GM18867 (cell line): Measurements from ENCODE around the gene PHKB.

ENCODE experiments used
- ATAC-seq: cut with Tn5 transposase; IDR thresholded peaks from one replicate; pipeline ENCODE4 v1.9.1; 2021; ENCODE audit warnings: mild to moderate bottlenecking, moderate library complexity; ENCODE audit not compliant: unreplicated experiment

PHKB gene

DNA sequence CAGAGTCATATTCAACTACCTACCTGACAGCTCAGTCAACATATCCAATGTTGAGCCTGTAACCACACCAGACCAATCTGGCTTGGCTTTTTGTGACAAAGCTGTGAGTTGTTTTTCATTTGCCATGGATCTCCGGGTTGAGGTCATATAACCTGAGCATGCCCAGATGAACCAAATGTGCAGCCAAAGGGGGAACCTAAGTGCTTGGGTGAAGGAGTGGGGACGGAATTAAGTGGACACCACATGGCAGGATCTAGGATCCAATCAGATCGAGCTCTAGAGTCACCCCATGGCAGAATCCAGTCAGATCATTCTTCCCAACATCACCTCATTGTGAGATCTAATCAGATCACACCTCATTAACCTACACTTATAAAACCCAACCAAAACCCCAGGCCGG is 258.6 kb downstream of the PHKB start:
- no peak for ATAC-seq

- ATAC-seq, result no peak
These were observed 260.0 kb downstream of the PHKB start for GRCh38 chr16:47721006-47721637.

- ATAC-seq, result no peak
These were observed 260.9 kb downstream of the PHKB start for GRCh38 chr16:47722046-47722445.

GRCh38 chr16:47724115-47724785 is 263.1 kb downstream of the PHKB start:
- no peak for ATAC-seq

- no peak for ATAC-seq
These were observed 264.1 kb downstream of the PHKB start for GRCh38 chr16:47725188-47725695.

- ATAC-seq, result no peak
These were observed 265.0 kb downstream of the PHKB start for GRCh38 chr16:47726031-47726675.

DNA sequence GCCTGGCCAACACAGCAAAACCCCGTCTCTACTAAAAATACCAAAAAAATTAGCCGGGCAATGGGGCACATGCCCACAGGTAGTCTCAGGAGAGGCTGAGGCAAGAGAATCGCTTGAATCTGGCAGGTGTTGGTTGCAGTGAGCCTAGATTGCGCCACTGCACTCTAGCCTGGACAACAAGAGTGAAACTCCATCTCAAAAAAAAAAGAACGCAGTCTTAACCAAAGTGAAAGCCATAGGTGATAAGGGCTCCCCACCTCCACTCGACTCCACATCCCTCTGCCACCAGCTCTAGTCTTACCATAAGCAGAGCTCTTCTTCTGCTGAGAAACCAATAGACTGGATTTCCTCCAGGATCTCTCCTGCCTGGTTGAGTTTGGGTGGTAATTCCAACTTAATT is 266.0 kb downstream of the PHKB start:
- ATAC-seq, result no peak

GRCh38 chr16:47728205-47728604 is 267.1 kb downstream of the PHKB start:
- no peak for ATAC-seq

GRCh38 chr16:47729701-47730100 is 268.6 kb downstream of the PHKB start:
- ATAC-seq, result no peak

- ATAC-seq, result no peak
These were observed 270.1 kb downstream of the PHKB start for GRCh38 chr16:47731252-47731651.

GRCh38 chr16:47732122-47732521 is 271.0 kb downstream of the PHKB start:
- ATAC-seq, result no peak

DNA sequence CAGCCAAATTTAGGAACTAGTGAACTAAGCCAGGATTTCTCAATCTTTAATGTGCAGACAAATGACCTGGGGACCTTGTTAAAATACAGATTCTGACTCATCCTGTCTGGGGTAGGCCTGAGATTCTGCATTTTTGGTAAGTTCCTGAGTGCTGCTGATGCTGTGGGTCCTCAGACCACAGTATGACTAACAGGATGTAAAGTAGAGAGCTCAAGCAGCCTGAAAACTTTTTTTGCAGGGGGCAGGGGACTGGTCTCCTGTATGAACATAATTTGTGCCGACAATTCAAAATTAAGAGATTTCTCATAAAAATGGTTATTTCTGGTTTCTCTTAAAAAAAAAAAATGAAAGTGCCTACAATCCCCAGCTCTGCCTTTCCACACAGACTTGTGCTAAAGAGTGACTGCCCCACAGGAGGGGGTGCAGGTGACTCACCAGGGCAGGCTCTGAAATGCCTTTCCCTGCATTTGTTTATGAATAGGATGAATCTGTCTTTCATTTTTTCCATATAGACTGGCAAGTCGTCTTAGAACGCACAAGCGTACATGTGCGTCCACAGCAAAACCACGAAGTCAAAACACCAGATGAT is 271.5 kb downstream of the PHKB start:
- no peak for ATAC-seq

DNA sequence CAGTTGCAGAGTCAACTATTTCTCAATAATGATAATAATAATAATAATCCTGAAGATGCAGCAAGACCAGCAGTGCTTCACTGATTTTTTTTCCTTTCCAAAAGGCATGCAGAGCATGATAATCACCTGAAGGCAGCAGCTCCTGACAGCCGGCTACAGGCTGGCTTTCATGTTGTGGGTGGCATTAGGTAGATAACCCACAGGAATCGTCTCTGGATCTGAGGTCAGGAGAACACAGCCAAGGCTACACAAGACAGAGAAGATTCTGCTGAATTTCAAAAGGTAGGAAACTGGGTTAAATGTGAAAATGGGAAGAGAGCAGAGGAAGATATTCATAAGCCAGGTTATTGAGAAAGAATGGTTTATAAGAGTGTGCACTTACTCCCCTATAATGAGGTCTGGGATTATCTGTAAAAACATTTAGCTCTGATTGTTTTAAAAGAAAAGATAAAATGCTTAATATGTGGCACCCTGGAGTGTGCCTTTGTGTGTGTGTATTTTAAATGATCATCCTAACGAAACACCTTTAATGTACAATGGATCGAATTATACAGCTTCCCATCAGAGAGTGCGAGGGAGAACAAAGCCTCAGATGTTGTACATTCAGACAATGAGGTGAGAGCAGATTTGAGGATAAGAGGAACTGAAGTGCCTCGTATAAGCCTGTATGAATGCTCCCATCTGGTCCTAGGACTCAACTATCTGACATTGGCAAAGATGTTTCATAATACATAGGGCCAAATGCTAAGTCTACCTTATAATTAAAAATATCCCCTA is 273.1 kb downstream of the PHKB start:
- no peak for ATAC-seq

DNA sequence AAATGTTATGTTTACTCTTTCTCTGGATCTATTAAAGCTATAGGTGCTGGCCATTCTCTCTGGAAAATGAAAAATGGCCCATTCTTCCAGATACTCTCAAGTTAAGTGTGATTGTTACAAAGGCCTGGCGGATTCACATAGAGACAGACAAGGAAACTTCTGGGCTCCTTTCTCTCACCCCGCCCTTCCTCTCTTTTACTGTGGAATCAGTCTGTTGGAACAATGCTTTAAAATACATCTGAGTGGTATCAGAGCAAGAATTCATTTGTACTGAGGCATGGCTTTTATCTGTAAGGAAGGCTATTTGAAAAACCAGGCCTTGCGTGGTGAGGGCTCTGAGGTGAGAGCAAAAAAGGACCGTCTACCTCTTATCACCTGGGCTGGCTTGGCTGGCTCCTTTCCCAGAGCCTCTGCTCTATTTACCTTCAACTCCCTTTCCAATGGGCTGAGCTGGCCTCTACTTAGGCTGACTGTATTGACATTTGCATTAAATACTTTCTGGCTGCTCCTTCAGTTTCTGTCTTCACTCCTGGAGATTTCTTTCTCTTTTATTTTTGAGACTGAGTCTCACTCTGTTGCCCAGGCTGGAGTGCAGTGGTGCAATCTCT is 274.0 kb downstream of the PHKB start:
- ATAC-seq, result no peak

- ATAC-seq, result no peak
These were observed 289.2 kb downstream of the PHKB start for GRCh38 chr16:47750371-47750770.
